SJSA1 (cell line): ENCODE measurements around the gene IHH. TPM values are rescaled to one million over a fixed set of nuclear protein-coding genes. Genes with fewer than 3 reads are reported as not detected.

Experiments
- DNase-seq, 2 experiments: peaks; one replicate each; pipeline ENCODE4 v3.0.0-alpha.2; 2015 to 2020; ENCODE audit warnings: low spot score in 2 of 2, low read depth in 1 of 2
- H3K27ac ChIP-seq: fragments of 250-450 bp; sonication (Bioruptor Pico); 2 replicates; pipeline ENCODE4 v1.5.1; 2020; ENCODE audit warnings: mild to moderate bottlenecking, moderate library complexity
- H3K27me3 ChIP-seq: fragments of 250-450 bp; sonication (Bioruptor Pico); replicated peaks from 2 replicates; pipeline ENCODE4 v1.5.1; 2020; ENCODE audit warnings: mild to moderate bottlenecking, moderate library complexity
- H3K36me3 ChIP-seq: fragments of 250-450 bp; sonication (Bioruptor Pico); 2 replicates; pipeline ENCODE4 v1.5.1; 2020; ENCODE audit warnings: mild to moderate bottlenecking
- H3K4me1 ChIP-seq: fragments of 250-450 bp; sonication (Bioruptor Pico); replicated peaks from 2 replicates; pipeline ENCODE4 v1.6.1; 2021; ENCODE audit warnings: mild to moderate bottlenecking
- H3K4me3 ChIP-seq: fragments of 250-450 bp; sonication (Bioruptor Pico); 2 replicates; pipeline ENCODE4 v1.5.1; 2020; ENCODE audit warnings: mild to moderate bottlenecking
- H3K9me3 ChIP-seq: fragments of 250-450 bp; sonication (Bioruptor Pico); replicated peaks from 2 replicates; pipeline ENCODE4 v1.5.1; 2020; ENCODE audit warnings: mild to moderate bottlenecking
- total RNA-seq: library from RNA; depleted of rRNA; stranded (reverse); fragments of >200 nt; shearing (Covaris generic); gene quantifications from 2 replicates; pipeline ENCODE4 v1.2.3, GENCODE V29; 2014

The IHH gene
- total RNA-seq, 1 experiment from 2014 or later = 0.05 TPM

GRCh38 chr2:219041252-219041651 is 19.5 kb downstream of the IHH start, which contains the start of gene CFAP65:
Gene CFAP65, minus strand, starts transcription at chr2:219041516. Its CDS starts 2,468 bp downstream, at chr2:219039048.
- Histone ChIP-seq H3K4me3 (no peak within 1 kb of the TSS), H3K27me3 (peaks cover 48% of the 10 kb centered on the region), H3K36me3 (no peaks in the 10 kb centered on the region), H3K9me3 (no peaks in the 10 kb centered on the region), H3K27ac (no peak within 1 kb of the TSS), H3K4me1 (no peaks in the 10 kb centered on the region)
- no peak for DNase-seq

GRCh38 chr2:219038600-219038999 is 22.1 kb downstream of the IHH start:
- Histone ChIP-seq H3K9me3 (no peaks in the 10 kb centered on the region), H3K27me3 (peaks cover 61% of the 10 kb centered on the region), H3K27ac (no peak overlapping the region), H3K36me3 (no peaks in the 10 kb centered on the region), H3K4me3 (no peak overlapping the region), H3K4me1 (no peaks in the 10 kb centered on the region)
- no peak for DNase-seq

DNA sequence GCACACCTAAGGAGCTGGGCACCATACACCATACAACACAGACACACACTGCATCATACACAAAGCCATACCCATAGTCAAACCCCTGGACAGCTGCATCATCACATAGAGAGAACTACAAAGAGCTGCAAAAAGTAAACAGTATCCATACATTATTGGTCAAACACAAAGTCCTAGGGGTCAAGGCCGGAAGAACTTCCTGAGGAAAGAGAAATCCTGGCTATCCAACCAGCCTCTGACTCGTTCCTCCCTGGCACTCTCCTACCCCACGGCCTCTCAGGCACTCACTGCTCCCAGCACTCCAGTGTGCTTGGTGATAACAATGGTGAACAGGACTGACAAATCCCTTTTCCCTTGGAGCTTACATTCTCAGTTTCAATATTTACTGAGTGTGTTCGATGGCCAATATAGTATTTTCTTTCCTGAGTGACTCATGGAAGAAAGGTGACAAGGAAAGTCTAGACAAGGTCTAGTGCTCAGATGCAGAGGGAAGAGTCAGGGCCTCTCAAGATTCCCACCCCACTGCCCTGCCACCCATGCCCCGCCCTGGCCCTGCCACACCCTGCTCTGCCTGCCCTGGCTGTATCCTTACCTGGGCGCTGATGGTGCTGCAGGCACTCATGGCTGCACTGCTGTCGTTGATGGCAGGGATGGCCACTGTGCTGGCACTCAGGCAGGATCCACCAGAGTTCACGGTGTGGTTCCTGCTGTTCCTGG is 22.8 kb downstream of the IHH start:
- H3K4me3 ChIP-seq = no peak overlapping the region
- peaks cover 62% of the 10 kb centered on the region for H3K27me3 ChIP-seq
- no peaks in the 10 kb centered on the region for H3K4me1 ChIP-seq
- H3K27ac ChIP-seq = no peak overlapping the region
- no peak for DNase-seq
- H3K9me3 ChIP-seq = no peaks in the 10 kb centered on the region
- H3K36me3 ChIP-seq = no peaks in the 10 kb centered on the region

DNA sequence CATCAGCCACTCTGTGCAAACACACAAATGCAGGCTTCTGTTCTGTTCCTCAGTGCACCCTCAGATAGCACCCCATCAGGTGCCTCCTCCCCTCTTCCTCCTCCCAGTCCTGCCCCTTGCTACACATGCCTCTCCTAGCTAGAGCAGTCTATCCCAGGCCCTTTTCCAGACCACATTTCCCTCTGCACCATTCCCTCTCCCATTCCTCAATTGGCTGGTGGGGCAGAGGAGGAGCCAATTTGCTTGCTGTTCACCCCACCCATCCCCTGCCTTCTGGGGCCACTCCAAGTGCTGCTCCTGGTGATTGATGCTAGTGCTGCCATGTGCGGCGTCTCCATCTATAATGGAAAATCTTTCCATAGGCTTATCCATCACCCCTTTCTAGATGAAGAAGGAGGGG is 24.8 kb downstream of the IHH start:
- H3K9me3 ChIP-seq = no peaks in the 10 kb centered on the region
- H3K4me3 ChIP-seq = no peak overlapping the region
- no peaks in the 10 kb centered on the region for H3K36me3 ChIP-seq
- no peak overlapping the region for H3K27ac ChIP-seq
- DNase-seq = no peak
- no peaks in the 10 kb centered on the region for H3K4me1 ChIP-seq
- H3K27me3 ChIP-seq = peaks cover 53% of the 10 kb centered on the region

- no peaks in the 10 kb centered on the region for H3K36me3 ChIP-seq
- no peaks in the 10 kb centered on the region for H3K4me1 ChIP-seq
- H3K9me3 ChIP-seq = no peaks in the 10 kb centered on the region
- no peak for DNase-seq
- peaks cover 46% of the 10 kb centered on the region for H3K27me3 ChIP-seq
- no peak overlapping the region for H3K27ac ChIP-seq
- no peak overlapping the region for H3K4me3 ChIP-seq
Observed at GRCh38 chr2:219034823-219035222, 25.9 kb downstream of the IHH start.

DNA sequence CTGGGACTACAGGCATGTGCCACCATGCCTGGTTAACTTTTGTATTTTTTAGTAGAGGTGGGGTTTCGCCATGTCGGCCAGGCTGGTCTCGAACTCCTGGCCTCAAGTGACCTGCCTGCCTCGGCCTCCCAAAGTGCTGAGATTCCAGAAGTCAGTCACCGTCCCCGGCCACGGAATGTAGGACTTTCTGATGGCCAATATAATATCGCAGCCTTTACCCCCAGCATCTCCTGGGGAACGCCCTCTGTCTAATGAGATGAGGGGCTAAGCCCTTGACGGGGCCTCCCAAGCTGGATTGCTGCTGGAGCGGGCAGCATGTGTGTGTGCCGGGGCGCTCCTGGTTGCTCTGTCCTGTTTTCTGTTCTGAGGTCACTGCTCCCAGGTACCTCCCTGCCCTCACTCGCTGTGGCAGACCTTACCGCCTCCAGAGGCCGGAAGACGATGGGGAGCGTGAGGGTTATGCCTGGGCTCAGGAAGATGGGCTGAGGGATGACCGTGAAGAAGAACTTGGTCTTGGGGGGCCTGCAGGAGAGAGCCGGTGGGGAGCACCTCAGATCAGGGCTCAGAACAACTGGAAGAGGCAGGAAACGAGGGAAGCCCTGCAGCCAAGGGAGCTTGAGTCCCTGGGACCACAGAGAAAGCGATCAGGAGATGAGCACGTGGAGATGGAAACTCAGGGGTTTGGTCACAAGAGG is 28.5 kb downstream of the IHH start:
- Histone ChIP-seq H3K4me3 (no peak overlapping the region), H3K27ac (no peak overlapping the region), H3K27me3 (peaks cover 36% of the 10 kb centered on the region), H3K4me1 (no peaks in the 10 kb centered on the region), H3K36me3 (no peaks in the 10 kb centered on the region), H3K9me3 (no peaks in the 10 kb centered on the region)
- no peak for DNase-seq

- Histone ChIP-seq H3K4me3 (no peak overlapping the region), H3K27ac (no peak overlapping the region), H3K36me3 (no peaks in the 10 kb centered on the region), H3K9me3 (no peaks in the 10 kb centered on the region), H3K27me3 (peaks cover 41% of the 10 kb centered on the region), H3K4me1 (no peaks in the 10 kb centered on the region)
- no peak for DNase-seq
Observed at GRCh38 chr2:219031005-219031738, 29.5 kb downstream of the IHH start.

DNA sequence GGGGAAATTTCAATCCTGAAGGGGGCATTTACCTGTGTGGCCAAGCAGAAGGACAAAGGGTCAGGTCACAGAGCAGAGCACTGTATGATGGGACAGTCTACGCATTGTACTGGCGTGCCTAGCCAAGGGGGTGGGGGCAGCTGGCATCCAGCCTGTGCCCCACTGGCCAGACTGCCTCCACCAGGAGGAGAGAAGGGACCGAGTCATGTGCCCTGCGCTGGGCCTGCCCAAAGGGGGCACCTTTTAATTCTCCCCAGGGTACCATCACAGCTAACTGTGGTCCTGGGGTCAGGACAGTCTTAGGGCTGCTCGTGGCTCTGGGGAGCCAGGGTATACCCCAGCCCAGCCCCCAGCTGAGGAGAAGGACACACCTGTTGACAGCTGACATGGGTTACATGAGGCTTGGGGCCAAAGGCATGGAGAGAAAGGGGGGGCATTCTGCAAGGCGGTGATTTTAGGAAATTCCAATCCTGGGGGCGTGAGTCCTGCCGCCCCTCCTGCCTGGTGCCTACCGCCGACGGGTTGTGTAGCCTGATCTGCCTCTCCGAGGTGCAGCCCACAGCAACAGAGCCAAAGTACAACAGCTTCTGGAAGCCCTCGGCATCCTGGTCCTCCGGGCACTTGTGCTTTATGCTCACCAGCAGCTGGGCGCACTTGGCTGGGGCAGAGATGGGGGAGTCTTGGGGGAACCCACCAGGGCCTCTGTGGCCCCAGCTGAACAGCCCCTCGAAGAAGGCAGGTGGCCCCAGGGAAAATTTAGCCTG is 30.4 kb downstream of the IHH start:
- no peak for DNase-seq
- Histone ChIP-seq H3K27me3 (peaks cover 46% of the 10 kb centered on the region), H3K36me3 (no peaks in the 10 kb centered on the region), H3K4me3 (no peak overlapping the region), H3K9me3 (no peaks in the 10 kb centered on the region), H3K27ac (no peak overlapping the region), H3K4me1 (no peaks in the 10 kb centered on the region)

- Histone ChIP-seq H3K4me1 (no peaks in the 10 kb centered on the region), H3K9me3 (no peaks in the 10 kb centered on the region), H3K27ac (no peak overlapping the region), H3K4me3 (no peak overlapping the region), H3K27me3 (peaks cover 47% of the 10 kb centered on the region), H3K36me3 (no peaks in the 10 kb centered on the region)
- DNase-seq = peak; percentile 54 to 72
Observed at GRCh38 chr2:219029829-219030165, 30.9 kb downstream of the IHH start.

GRCh38 chr2:219028996-219029828 is 31.5 kb downstream of the IHH start:
- H3K4me1 ChIP-seq = no peaks in the 10 kb centered on the region
- DNase-seq = no peak
- peaks cover 43% of the 10 kb centered on the region for H3K27me3 ChIP-seq
- H3K36me3 ChIP-seq = no peaks in the 10 kb centered on the region
- H3K9me3 ChIP-seq = no peaks in the 10 kb centered on the region
- H3K4me3 ChIP-seq = no peak overlapping the region
- H3K27ac ChIP-seq = no peak overlapping the region

- no peaks in the 10 kb centered on the region for H3K36me3 ChIP-seq
- no peaks in the 10 kb centered on the region for H3K9me3 ChIP-seq
- no peak overlapping the region for H3K27ac ChIP-seq
- DNase-seq = no peak
- peaks cover 41% of the 10 kb centered on the region for H3K27me3 ChIP-seq
- H3K4me1 ChIP-seq = no peaks in the 10 kb centered on the region
- no peak overlapping the region for H3K4me3 ChIP-seq
Observed at GRCh38 chr2:219028141-219028540, 32.6 kb downstream of the IHH start.

DNA sequence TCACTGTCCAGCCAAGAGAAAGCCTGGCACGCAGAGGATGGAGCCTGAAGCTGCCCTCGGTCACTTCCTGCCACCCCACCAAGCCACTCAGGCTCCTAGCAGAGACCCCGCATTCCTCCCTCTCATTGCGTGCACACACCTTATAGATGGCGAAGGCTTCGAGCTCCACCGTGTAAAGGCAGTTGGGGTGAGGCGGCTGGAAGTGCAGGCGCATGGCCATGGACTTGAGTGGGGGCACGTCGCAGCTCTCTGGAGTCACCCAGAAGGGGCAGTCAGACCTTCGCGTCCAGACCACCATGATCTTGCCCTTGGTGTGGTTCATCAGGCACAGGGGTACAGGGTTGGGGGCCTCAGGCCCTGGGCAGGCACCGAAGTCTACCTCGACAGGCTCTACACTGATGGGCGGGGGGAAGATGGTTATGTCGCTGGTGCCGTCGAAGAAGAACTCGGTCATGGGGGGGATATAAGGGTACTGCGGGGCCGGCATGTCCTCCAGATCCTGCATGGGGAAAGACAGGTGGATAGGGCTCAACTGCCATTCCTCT is 33.1 kb downstream of the IHH start:
- Histone ChIP-seq H3K9me3 (no peaks in the 10 kb centered on the region), H3K27me3 (peaks cover 39% of the 10 kb centered on the region), H3K4me3 (no peak overlapping the region), H3K36me3 (no peaks in the 10 kb centered on the region), H3K27ac (no peak overlapping the region), H3K4me1 (no peaks in the 10 kb centered on the region)
- no peak for DNase-seq

GRCh38 chr2:219026946-219027345 is 33.8 kb downstream of the IHH start:
- H3K4me1 ChIP-seq = no peaks in the 10 kb centered on the region
- H3K27me3 ChIP-seq = peaks cover 37% of the 10 kb centered on the region

More at GRCh38 chr2:219026946-219027345, 33.8 kb downstream of the IHH start:
- H3K27ac ChIP-seq = no peak overlapping the region
- H3K9me3 ChIP-seq = no peaks in the 10 kb centered on the region
- H3K4me3 ChIP-seq = no peak overlapping the region
- DNase-seq = no peak
- H3K36me3 ChIP-seq = no peaks in the 10 kb centered on the region
